GM21717 (cell line): ENCODE measurements around the gene COG2.
"Not testable (repeated sequence)": the region's sequence is repeated elsewhere in the genome, so short reads cannot be mapped to it uniquely, and the experiment has no call there.

Experiments used
- ATAC-seq: cut with Tn5 transposase; IDR thresholded peaks from one replicate; pipeline ENCODE4 v1.9.1; 2021; ENCODE audit warnings: mild to moderate bottlenecking, moderate library complexity; ENCODE audit not compliant: unreplicated experiment

Gene COG2

DNA sequence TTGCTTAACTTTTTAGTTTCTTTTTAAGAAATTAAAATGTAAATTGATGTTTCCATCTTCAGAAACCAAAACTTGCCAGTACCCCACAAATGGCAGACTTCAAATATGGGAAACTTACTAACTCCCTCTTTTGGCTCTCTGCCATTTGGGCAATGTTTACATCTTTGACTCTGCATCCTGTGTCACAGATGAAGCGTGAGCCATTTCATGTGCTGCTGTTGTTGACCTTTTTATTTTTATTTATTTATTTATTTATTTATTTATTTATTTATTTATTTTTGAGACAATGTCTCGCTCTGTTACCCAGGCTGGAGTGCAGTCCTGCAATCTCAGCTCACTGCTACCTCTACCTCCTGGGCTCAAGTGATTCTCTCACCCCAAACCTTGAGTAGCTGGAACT, 16.0 kb upstream of the COG2 start:
- no peak for ATAC-seq

DNA sequence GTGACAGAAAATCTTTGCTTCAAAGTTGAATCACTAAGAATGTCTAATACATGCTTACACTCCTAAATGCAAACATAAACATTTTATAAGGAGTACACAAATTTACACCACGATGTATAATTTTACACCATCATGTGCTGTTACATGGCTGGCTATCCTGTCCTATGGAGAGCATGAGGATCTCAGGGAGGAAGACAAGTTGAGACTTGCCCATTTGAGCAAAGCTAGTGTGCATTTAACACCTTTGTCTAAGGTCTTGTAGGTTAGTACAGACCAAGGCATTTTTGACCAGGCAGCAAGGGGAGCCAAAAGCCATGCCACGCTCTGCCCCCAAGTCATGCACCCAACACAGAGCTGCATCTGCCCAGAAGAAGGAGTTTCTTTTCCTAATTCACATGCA, 14.5 kb upstream of the COG2 start:
- no peak for ATAC-seq

DNA sequence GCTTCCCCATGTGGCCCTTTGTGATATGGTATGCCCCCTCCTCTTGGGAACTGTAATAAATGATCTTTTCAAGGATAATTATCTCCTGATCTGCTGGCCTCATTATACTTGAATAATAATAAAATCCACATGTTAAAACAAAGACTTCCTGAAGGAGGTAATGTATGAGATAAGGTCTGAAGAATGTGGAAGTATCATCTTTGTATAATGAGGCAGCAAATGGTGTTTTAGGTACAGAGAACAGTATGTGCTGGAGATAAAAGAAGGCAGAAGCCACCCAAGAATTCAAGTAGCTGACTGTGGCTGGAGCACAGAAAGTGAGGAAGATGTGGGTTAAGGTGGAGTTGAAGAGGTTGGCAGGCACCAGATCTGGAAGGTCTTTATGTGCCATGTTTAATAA, 12.8 kb upstream of the COG2 start:
- no peak for ATAC-seq

DNA sequence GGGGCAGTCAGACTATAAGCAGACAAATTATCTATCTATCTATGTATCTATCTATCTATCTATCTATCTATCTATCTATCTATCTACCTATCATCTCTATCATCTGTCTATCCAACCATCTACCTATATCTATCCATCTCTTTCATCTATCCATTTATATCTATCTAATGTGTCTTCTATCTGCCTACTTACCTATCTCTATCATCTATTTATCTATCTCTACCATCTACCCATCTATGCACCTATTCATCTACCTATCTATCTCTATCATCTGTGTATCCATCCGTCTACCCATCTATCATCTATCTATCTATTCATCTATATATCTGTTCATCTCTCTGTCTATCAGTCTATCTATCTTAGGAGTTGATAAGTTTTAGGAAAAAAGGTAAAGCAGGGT, 10.8 kb upstream of the COG2 start:
- ATAC-seq: no peak

DNA sequence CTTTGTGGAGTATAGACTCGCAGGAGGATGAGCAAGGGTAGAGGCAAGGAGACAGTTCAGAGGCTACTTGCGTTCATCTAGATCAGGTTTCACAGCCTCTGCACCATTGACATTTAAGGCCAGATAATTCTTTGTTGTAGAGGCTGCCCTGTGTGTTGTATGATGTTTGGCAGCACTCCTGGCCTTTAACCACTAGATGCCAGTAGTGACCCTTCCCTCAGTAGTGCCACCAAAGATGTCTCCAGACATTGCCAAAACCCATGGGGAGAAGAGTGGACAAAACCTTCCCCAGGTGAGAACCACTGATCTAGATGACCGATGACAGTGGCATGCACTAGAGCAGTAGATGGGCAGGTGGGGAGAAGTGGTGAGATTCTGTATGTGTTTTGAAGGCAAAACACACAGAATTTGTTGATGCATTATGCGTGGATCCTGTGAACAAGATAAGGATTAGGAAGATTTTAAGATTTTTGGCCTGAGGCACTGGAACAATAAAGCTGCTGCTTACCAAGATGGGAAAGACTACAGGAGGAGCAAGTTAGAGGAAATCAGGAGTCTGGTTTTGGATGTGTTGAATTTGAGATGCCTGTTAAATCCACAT, 9.9 kb upstream of the COG2 start:
- ATAC-seq: no peak

DNA sequence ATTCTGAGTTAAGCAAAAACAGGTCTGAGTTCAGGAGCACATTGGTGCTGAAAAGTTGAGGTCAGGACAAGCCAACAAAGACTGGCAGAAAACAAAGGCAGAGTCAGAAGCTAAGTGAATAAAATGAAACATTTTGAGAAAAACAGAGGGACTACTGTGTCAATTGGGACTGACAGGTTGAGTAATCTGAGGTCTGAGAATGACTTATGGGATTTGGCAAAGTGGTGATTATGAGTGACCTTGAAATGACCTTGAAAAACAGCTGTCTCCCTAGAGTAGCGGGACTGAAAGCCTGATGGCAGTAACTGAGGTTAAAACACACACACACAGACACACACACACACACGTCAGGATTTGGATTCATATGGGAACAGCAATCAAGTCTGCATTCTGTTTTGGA, 8.8 kb upstream of the COG2 start:
- no peak for ATAC-seq

DNA sequence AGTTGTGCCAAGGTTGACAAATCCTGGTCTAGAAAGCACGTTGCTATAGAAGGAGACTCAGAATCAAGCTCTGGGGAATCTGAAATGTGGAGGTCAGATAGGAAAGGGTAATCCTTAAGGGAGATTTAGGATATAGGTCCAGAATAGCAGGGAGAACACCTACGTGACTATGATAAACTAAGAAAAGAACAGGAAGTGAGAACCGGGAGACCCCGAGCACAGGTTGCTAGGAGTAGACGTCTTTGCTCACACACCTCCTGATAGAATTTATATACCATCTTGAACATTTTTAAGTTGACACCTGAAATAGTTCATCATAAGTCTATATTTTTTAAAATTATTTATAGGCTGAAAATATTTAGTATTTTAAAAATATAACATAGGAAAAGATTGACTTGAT, 7.9 kb upstream of the COG2 start:
- no peak for ATAC-seq

DNA sequence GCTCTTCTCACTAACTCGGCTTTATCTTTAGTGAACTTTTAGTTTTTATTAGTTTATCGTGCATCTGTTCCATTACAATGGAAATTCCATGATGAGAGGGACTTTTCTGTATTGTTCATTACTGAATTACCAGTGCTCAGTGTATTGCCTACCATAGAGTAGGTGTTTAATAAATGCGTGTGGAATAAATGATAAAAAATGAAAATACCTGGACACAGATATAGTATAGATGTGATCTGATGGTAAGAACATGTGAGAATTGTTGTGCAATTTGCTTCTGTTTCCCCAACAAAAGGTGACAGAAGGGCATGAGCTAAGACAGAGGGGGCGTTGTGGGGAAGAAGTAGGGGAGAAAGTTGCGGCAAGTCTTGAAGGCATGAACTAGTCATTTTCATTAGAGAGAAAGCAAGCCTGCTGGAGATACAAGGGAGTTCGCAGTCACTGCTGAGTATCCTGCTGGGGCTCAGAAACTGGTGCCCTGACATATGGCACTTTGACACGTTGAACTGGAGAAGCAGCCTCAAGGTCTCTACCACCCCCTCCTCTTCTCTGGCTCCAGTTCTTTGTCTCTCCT, 5.6 kb upstream of the COG2 start:
- no peak for ATAC-seq

DNA sequence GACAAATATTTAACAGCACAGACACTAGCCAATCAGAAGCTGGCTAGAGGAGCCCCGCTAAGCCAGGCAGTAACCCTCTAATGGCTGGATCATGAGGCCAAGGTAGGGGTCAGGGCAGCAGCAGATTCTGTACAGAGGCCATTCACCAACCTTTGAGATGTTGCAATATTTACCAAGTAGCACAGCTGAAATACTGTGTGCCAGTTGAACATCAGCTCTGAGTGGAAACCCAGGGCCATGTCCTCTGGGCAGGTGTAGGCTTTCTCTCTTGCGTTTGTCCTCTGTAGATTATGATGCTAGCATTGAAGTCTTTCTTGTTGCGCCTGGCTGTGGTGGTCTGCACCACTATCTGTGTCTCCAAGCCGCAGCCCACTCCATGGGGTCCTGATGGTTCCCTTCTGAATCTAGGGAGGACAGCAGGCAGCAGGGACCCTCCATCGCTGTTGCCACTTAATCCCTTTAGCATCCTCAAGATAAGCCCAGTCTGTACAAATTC, 2.5 kb upstream of the COG2 start:
- ATAC-seq: no peak

DNA sequence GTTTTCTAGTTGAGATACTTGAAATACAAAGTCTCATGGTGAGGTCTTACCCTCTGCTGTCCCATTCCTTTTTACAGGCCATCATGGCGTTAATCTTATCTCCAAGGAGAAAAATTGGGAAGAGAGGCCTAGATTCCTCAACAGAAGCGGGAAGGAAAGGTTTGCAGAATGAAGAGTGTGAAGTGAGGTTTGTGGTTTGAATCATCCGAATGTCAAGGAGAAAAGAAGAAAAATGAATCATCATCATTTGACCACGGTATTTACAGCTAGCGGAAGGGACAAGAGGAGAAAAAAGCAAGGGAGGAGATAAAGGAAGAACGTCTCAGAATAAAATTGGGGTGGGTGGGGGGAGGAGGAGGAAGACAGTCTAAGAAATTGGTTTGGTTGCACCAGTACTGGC, 935 bp upstream of the COG2 start:
- ATAC-seq: no peak

DNA sequence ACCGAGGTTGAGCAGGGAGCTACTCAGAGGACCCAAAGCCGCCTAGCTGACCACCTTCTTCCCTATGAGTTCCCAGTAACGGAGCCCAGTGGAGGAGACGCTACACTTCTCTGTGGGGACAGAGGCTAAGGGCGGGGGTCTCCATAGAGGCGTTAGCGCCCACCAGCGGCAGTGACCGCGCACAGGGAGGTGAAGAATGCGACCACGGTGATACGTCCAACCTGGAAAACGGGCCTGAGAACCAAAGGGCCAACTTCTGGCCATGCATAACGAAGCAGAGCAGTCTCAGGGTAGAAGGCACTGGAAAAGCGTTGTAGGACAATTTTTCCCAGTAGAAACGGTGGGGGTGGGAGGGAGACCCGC, 400 bp upstream of the COG2 start:
- ATAC-seq: peak; percentile 11

DNA sequence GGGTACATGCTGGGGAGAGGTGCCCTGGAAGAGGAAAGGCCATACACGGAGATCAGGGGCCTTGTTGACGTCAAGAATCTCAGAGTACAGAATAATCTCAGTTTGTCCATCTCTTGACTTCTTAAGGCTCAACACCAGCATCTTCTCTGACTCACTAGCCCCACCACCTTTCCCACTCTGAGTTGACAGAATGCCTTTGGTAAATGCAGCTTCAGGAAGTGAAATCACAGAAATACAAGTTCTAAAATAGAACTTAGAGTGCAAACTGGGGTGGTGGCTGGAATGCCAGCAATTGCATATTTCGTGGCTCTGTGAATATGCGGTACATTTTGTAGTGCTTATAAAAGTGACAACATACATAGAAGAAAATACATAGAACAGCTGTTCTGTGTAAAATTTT, 1.6 kb downstream of the COG2 start:
- no peak for ATAC-seq

DNA sequence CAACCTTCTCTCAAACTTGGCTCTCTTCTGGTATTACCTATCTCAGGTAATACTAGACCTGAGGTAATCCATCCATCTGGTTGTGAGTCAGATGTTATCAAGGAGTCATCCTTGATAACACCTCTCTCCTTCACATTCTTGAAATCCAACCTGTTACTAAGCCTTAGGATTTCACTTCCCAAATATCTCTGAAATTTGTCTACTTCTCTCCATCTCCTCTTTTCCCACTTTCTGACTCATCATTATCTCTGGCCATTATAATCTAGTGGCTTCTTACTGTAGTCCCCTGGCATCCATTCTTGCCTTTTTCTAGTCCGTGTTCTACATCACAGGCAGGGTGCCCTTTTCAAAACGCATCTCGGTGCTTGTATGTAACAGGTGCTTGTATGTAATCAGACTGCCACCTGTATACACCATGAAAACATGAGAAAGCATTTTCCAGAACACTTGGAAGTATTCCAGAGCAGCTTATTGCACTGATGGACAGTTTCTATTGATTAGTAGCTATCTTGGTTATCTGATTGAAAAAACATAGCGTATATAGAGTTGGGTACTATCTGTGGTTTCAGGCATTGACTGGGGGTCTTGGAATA, 4.5 kb downstream of the COG2 start:
- no peak for ATAC-seq

DNA sequence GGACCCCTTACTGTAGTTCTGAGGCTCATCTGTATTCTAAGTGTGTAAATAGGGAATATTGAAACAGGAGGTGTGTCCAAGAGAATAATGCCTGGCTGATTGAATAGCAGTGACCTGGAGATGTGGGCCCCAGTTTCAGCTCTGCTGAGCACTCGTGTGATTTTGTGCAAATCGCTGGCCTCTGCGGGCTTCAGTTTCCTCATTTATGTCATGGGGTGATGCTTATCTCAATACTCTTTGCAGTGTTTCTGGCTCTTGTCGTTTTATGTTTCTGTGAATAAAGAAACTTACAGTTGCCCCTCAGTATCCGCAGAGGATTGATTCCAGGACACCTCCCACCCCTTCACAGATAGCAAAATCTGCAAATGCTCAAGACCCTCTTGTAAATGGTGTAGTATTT, 5.0 kb downstream of the COG2 start:
- ATAC-seq: no peak

DNA sequence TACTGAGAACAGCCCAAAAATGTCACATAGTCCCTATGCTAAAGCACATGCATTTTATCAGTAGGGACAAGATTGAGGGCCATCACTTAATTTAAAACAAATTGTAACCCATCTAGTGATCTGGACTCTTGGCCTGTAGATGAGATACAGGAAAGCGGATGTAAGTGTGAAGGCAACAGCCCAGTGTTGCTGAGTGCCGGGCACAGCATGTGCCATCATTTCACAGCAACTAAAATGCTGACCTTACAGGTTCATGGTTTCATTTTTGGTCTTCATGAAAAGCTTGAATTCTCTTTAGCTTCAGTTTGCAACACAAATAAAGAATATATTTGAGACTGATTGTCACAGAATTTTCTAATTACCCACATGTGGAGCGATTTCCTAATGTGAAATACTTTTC, 5.8 kb downstream of the COG2 start:
- ATAC-seq: no peak

DNA sequence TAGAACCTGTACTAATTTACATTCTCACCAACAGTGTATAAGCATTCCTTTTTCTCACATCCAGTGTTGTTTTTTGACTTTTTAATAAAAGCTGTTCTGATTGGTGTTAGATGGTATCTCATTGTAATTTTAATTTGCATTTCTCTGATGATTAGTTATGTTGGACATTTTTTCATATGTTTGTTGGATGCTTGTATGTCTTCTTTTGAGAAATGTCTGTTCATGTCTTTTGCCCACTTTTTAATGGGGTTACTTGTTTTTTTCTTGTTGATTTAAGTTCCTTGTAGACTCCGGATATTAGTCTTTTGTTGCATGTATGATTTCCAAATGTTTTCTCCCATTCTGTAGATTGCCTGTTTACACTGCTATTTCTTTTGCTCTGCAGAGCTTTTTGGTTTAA, 8.0 kb downstream of the COG2 start:
- ATAC-seq: no peak

DNA sequence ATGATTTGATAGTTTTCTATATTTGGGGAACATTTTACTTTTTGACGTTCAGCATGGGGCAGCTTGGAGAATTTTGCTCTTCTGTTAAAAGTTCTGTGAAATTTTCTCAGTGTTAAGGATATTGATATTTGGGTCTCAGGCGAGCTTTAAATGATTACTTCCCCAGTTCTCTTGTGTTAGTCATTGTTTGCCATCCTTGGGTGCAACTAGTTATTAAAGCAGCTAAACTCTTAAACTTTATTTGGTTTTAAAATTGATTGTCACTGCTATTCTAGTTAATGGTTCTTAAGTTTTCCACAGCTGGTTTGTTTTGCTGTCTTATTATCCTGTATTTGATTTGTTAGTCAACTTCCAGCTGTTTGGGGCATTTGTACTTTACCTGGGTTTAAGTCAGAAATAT, 9.0 kb downstream of the COG2 start:
- ATAC-seq: no peak

DNA sequence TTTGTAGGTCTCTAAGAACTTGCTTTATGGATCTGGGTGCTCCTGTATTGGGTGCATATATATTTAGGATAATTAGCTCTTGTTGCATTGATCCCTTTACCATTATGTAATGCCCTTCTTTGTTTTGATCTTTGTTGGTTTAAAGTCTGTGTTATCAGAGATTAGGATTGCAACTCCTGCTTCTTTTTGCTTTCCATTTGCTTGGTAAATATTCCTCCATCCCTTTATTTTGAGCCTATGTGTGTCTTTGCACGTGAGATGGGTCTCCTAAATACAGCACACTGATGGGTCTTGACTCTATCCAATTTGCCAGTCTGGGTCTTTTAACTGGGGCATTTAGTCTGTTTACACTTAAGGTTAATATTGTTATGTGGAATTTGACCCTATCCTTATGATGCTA, 14.4 kb downstream of the COG2 start:
- not testable (repeated sequence) for ATAC-seq

DNA sequence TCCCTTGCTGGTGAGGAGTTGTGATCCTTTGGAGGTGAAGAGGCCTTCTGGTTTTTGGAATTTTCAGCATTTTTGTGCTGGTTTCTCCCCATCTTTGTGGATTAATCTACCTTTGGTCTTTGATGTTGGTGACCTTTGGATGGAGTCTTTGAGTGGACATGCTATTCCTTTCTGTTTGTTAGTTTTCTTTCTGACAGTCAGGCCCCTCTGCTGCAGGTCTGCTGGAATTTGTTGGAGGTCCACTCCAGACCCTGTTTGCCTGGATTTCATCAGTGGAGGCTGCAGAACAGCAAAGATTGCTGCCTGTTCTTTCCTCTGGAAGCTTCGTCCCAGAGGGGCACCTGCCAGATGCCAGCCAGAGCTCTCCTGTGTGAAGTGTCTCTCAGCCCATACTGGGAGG, 15.8 kb downstream of the COG2 start:
- not testable (repeated sequence) for ATAC-seq

DNA sequence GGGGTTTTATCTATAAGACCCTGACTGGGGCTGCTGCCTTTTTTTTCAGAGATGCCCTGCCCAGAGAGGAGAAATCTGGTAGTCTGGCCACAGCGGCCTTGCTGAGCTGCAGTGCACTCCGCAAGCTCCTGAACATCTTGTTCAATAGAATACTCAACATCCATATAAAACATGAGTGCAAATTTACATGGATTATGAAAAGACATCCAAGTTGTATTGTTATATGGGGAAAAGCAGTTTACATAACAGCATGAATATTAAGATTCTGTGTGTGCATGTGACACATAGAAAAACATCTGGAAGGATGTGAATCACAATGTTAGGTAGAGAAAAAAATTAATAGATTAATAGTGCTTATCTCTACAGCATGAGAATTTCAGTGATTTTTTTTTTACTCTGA, 16.4 kb downstream of the COG2 start:
- ATAC-seq: no peak

DNA sequence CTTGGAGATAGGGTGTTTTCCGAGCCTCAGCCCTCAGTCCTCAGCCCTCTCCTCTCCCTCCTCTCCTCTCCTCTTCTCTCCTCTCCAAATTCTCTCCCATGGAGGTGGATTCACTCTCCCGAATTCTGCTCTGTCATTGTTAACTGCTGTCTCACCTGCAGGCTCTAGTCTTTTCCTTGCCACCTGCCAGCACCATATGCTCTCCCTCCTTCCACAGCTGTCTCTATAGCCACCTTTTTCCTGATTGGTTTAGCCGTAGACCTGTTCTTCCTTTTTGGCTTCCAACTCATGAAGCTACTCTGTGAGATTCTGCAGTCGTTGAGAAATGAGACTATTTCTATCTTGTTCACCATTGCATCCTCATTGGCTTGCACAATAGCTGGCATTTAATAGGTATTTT, 19.7 kb downstream of the COG2 start:
- no peak for ATAC-seq

DNA sequence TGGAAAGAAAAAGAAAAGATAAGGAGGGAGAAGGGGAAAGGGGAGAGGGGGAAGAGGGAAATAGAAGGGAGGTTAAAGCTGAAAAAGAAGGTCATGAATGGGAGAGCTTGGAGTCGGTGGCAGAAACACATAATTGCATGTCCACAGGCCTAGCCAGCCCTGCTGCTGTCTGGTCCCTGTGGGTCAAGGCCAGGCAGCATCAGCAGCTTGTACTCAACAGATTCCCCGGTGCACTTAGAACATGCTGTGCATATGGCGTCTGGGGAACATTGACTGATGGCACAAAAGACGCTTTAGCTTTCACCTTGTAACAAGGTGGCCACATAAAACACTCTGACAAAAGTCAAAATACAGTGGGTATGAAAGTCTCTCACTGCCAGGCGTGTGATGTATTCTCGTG, 25.9 kb downstream of the COG2 start:
- no peak for ATAC-seq

DNA sequence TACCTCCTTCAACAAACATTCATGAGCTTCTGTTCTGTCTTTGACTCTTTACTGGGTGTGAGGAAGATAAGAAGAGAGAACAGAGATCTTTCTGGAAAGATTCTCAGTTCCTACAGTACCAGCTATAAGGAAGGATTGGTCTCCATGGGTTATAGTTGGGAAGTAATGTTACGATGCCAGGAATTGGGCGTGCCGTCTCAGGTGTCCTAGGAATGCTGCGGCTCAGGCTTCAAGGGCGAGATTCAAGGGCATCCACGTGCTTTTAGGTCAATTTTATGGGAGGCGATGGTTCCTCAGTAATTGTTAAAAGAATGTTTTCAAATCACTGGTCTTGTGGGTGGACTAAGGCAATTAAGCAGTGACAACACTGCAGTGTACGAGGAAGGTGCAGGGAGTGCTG, 27.3 kb downstream of the COG2 start:
- ATAC-seq: no peak
